ENCODE results near the gene SNRNP200.

DNA sequence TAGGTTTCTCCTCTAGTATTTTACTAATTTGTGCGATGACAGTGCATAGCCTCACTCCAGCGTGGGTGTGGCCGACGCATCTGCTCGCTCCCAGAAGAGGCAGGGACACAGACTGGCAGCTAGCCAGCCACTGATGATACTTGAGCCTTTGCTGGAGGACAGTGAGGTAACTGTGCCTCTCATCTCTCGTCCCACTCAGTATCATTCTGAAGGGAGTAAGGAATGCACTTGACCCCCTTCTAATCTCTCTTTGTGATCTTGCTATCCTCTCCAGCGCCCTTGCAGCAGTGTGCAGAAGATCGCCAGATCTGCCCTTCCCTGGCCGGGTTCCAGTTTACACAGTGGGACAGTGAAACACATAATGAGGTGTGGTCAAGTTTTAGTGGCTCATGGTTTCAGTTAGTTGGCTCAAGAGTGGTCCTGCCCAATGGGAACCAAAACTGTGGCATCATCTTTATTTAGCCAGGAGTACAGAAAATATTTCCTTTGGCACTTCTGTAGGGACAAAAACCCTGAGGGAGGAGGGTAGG lies 47.8 kb upstream of the SNRNP200 start:
- TF ChIP-seq, protein P1, sequence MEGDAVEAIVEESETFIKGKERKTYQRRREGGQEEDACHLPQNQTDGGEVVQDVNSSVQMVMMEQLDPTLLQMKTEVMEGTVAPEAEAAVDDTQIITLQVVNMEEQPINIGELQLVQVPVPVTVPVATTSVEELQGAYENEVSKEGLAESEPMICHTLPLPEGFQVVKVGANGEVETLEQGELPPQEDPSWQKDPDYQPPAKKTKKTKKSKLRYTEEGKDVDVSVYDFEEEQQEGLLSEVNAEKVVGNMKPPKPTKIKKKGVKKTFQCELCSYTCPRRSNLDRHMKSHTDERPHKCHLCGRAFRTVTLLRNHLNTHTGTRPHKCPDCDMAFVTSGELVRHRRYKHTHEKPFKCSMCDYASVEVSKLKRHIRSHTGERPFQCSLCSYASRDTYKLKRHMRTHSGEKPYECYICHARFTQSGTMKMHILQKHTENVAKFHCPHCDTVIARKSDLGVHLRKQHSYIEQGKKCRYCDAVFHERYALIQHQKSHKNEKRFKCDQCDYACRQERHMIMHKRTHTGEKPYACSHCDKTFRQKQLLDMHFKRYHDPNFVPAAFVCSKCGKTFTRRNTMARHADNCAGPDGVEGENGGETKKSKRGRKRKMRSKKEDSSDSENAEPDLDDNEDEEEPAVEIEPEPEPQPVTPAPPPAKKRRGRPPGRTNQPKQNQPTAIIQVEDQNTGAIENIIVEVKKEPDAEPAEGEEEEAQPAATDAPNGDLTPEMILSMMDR (IDR thresholded peaks at IDR 0.05) = no peak
- no peak for TF ChIP-seq POLR2AphosphoS5 (IDR thresholded peaks at IDR 0.05)
- TF ChIP-seq POLR2A (IDR thresholded peaks at IDR 0.05) = no peak
- TF ChIP-seq EP300 (IDR thresholded peaks at IDR 0.05) = no peak
